ENCODE measurements around the gene ITGA3.

Gene ITGA3

GRCh38 chr17:50050431-50051032 is 5.4 kb upstream of the ITGA3 start:
- DNase-seq (ENCODE audit: extremely low spot score) = no peak
- no peak for TF ChIP-seq CTCF (IDR thresholded peaks at IDR 0.05; ENCODE audit: control extremely low read depth, extremely low read depth, low read depth, missing control alignments)
- POLR2A ChIA-PET = no interaction called here
- CTCF ChIA-PET = no interaction called here

GRCh38 chr17:50051082-50051576 is 4.8 kb upstream of the ITGA3 start:
- no peak for DNase-seq (ENCODE audit: extremely low spot score)
- TF ChIP-seq CTCF (IDR thresholded peaks at IDR 0.05; ENCODE audit: control extremely low read depth, extremely low read depth, low read depth, missing control alignments) = no peak
- CTCF ChIA-PET = no interaction called here
- POLR2A ChIA-PET = no interaction called here

GRCh38 chr17:50051606-50052005 is 4.3 kb upstream of the ITGA3 start:
- POLR2A ChIA-PET = no interaction called here
- no peak for TF ChIP-seq CTCF (IDR thresholded peaks at IDR 0.05; ENCODE audit: control extremely low read depth, extremely low read depth, low read depth, missing control alignments)
- no peak for DNase-seq (ENCODE audit: extremely low spot score)
- CTCF ChIA-PET = interaction anchor here (1.6 kb wide), 1 partner anchor 43 kb away, joined by 5 read pairs; no protein-coding TSS in a partner anchor

GRCh38 chr17:50052241-50052796 is 3.6 kb upstream of the ITGA3 start:
- TF ChIP-seq CTCF (IDR thresholded peaks at IDR 0.05; ENCODE audit: control extremely low read depth, extremely low read depth, low read depth, missing control alignments) = no peak
- CTCF ChIA-PET = interaction anchor here (0.9 to 1.6 kb wide), 2 partner anchors 42 to 146 kb away, joined by 3 to 5 read pairs; no protein-coding TSS in a partner anchor
- DNase-seq (ENCODE audit: extremely low spot score) = no peak
- POLR2A ChIA-PET = no interaction called here

- POLR2A ChIA-PET = no interaction called here
- CTCF ChIA-PET = interaction anchor here (0.6 to 1.6 kb wide), 4 partner anchors 24 to 145 kb away, joined by 3 to 5 read pairs (median 4); no protein-coding TSS in a partner anchor
- no peak for DNase-seq (ENCODE audit: extremely low spot score)
- no peak for TF ChIP-seq CTCF (IDR thresholded peaks at IDR 0.05; ENCODE audit: control extremely low read depth, extremely low read depth, low read depth, missing control alignments)
Measured at GRCh38 chr17:50052822-50053653, 2.9 kb upstream of the ITGA3 start.

GRCh38 chr17:50053654-50053960 is 2.3 kb upstream of the ITGA3 start:
- ChIA-PET CTCF (interaction anchor here (0.6 to 1.5 kb wide), 3 partner anchors 20 to 55 kb away, joined by 3 to 4 read pairs (median 3); no protein-coding TSS in a partner anchor), POLR2A (no interaction called here)
- DNase-seq (ENCODE audit: extremely low spot score) = no peak
- no peak for TF ChIP-seq CTCF (IDR thresholded peaks at IDR 0.05; ENCODE audit: control extremely low read depth, extremely low read depth, low read depth, missing control alignments)
